ENCODE measurements around the gene SMPD2.

GRCh38 chr6:109456111-109456583 lies 15.6 kb downstream of the SMPD2 start:
- TF ChIP-seq ZNF70 (CRISPR knock-in tag; IDR thresholded peaks at IDR 0.05) (no peak), ZFP3 (CRISPR knock-in tag; IDR thresholded peaks at IDR 0.05) (no peak), ESRRG (CRISPR knock-in tag; IDR thresholded peaks at IDR 0.05) (no peak), TOX (CRISPR knock-in tag; IDR thresholded peaks at IDR 0.05; ENCODE audit: borderline replicate concordance) (no peak), CREB5 (CRISPR knock-in tag; IDR thresholded peaks at IDR 0.05; ENCODE audit: low read depth) (no peak), ZNF565 (CRISPR knock-in tag; conservative IDR thresholded peaks at IDR 0.05; ENCODE audit: low read depth) (no peak), PATZ1 (CRISPR knock-in tag; IDR thresholded peaks at IDR 0.05; ENCODE audit: borderline replicate concordance) (no peak), POU6F1 (CRISPR knock-in tag; IDR thresholded peaks at IDR 0.05; ENCODE audit: borderline replicate concordance, low read depth) (no peak), ARNTL (CRISPR knock-in tag; IDR thresholded peaks at IDR 0.05; ENCODE audit: borderline replicate concordance, low read depth) (no peak), GLIS3 (CRISPR knock-in tag; IDR thresholded peaks at IDR 0.05) (no peak)
